ENCODE data around the gene EPHA4.

GRCh38 chr2:221426929-221427328 lies 145.2 kb downstream of the EPHA4 start:
- no peak for TF ChIP-seq RAD21 (IDR thresholded peaks at IDR 0.05; ENCODE audit: low read depth)
- TF ChIP-seq TEAD4 (IDR thresholded peaks at IDR 0.05): no peak
- no peak for TF ChIP-seq CREB1 (IDR thresholded peaks at IDR 0.05; ENCODE audit: low read depth)
- no peak for TF ChIP-seq EGR1 (IDR thresholded peaks at IDR 0.05)
- TF ChIP-seq, protein P1, sequence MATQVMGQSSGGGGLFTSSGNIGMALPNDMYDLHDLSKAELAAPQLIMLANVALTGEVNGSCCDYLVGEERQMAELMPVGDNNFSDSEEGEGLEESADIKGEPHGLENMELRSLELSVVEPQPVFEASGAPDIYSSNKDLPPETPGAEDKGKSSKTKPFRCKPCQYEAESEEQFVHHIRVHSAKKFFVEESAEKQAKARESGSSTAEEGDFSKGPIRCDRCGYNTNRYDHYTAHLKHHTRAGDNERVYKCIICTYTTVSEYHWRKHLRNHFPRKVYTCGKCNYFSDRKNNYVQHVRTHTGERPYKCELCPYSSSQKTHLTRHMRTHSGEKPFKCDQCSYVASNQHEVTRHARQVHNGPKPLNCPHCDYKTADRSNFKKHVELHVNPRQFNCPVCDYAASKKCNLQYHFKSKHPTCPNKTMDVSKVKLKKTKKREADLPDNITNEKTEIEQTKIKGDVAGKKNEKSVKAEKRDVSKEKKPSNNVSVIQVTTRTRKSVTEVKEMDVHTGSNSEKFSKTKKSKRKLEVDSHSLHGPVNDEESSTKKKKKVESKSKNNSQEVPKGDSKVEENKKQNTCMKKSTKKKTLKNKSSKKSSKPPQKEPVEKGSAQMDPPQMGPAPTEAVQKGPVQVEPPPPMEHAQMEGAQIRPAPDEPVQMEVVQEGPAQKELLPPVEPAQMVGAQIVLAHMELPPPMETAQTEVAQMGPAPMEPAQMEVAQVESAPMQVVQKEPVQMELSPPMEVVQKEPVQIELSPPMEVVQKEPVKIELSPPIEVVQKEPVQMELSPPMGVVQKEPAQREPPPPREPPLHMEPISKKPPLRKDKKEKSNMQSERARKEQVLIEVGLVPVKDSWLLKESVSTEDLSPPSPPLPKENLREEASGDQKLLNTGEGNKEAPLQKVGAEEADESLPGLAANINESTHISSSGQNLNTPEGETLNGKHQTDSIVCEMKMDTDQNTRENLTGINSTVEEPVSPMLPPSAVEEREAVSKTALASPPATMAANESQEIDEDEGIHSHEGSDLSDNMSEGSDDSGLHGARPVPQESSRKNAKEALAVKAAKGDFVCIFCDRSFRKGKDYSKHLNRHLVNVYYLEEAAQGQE (IDR thresholded peaks at IDR 0.05; ENCODE audit: low read depth): no peak
- no peak for TF ChIP-seq CEBPB (IDR thresholded peaks at IDR 0.05)
- TF ChIP-seq, protein P2, sequence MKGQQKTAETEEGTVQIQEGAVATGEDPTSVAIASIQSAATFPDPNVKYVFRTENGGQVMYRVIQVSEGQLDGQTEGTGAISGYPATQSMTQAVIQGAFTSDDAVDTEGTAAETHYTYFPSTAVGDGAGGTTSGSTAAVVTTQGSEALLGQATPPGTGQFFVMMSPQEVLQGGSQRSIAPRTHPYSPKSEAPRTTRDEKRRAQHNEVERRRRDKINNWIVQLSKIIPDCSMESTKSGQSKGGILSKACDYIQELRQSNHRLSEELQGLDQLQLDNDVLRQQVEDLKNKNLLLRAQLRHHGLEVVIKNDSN (IDR thresholded peaks at IDR 0.05): no peak
- no peak for TF ChIP-seq YY1 (IDR thresholded peaks at IDR 0.05; ENCODE audit: low read depth)
- TF ChIP-seq EP300 (IDR thresholded peaks at IDR 0.05; ENCODE audit: borderline replicate concordance): no peak
- TF ChIP-seq TCF12 (IDR thresholded peaks at IDR 0.05; ENCODE audit: low read depth): no peak
- TF ChIP-seq FOXM1 (IDR thresholded peaks at IDR 0.05; ENCODE audit: borderline replicate concordance, low read depth): no peak
- no peak for TF ChIP-seq MAX (IDR thresholded peaks at IDR 0.05)
- TF ChIP-seq TAF1 (IDR thresholded peaks at IDR 0.05; ENCODE audit: low read depth): no peak
- TF ChIP-seq ZBTB7A (IDR thresholded peaks at IDR 0.05; ENCODE audit: low read depth): no peak
